DMS79 treated with DMSO at 0.1 percent for 48 hours (cell line): Measurements from ENCODE around the gene GLP1R.
A peak's percentile ranks its signal among the peaks of the same experiment; 100 is the strongest.

Experiments used
- DNase-seq: peaks from one replicate; lab custom pipeline; 2025; lab: John Stamatoyannopoulos, UW

GLP1R gene

GRCh38 chr6:39062014-39062740 is 13.6 kb downstream of the GLP1R start:
- no peak for DNase-seq

GRCh38 chr6:39063526-39063925 is 14.9 kb downstream of the GLP1R start:
- no peak for DNase-seq

GRCh38 chr6:39065561-39065960 is 17.0 kb downstream of the GLP1R start:
- no peak for DNase-seq

GRCh38 chr6:39068391-39068790 is 19.8 kb downstream of the GLP1R start:
- no peak for DNase-seq

- no peak for DNase-seq
Measured at GRCh38 chr6:39072830-39073229, 24.2 kb downstream of the GLP1R start.

- no peak for DNase-seq
Measured at GRCh38 chr6:39073471-39074355, 25.1 kb downstream of the GLP1R start.

GRCh38 chr6:39074486-39074885 is 25.9 kb downstream of the GLP1R start:
- no peak for DNase-seq

- DNase-seq: no peak
Measured at GRCh38 chr6:39075010-39075686, 26.6 kb downstream of the GLP1R start.

GRCh38 chr6:39075807-39076622 is 27.4 kb downstream of the GLP1R start:
- no peak for DNase-seq

GRCh38 chr6:39076623-39077535 is 28.3 kb downstream of the GLP1R start:
- no peak for DNase-seq

GRCh38 chr6:39077882-39078594 is 29.5 kb downstream of the GLP1R start:
- DNase-seq: no peak

GRCh38 chr6:39078695-39079094 is 30.1 kb downstream of the GLP1R start:
- DNase-seq: no peak

GRCh38 chr6:39079197-39080125 is 30.9 kb downstream of the GLP1R start:
- no peak for DNase-seq

GRCh38 chr6:39080246-39080875 is 31.8 kb downstream of the GLP1R start:
- DNase-seq: no peak

GRCh38 chr6:39082310-39082709 is 33.7 kb downstream of the GLP1R start:
- no peak for DNase-seq

GRCh38 chr6:39083231-39083634 is 34.7 kb downstream of the GLP1R start:
- peak; percentile 87 for DNase-seq

- DNase-seq: peak; percentile 62
Measured at GRCh38 chr6:39084506-39084905, 35.9 kb downstream of the GLP1R start.

- DNase-seq: no peak
Measured at GRCh38 chr6:39085129-39085797, 36.7 kb downstream of the GLP1R start.
